DOHH2 (cell line): Measurements from ENCODE around the gene ARHGAP23.

ENCODE experiments used
- H3F3A ChIP-seq: fragments of 200-600 bp; sonication (generic), shearing (Covaris generic); 2 replicates; pipeline ENCODE4 v1.6.0; 2016; ENCODE audit warnings: antibody characterized with exemption, mild to moderate bottlenecking; ENCODE audit not compliant: control insufficient read depth, insufficient read depth
- H3K27ac ChIP-seq: fragments of 200-600 bp; sonication (generic); 2 replicates; pipeline ENCODE4 v1.5.1; 2014; ENCODE audit warnings: low read depth, mild to moderate bottlenecking, low read length, moderate library complexity
- H3K27me3 ChIP-seq: fragments of 200-600 bp; sonication (generic); 2 replicates; pipeline ENCODE4 v1.6.1; 2014; ENCODE audit warnings: mild to moderate bottlenecking, low read length, mixed read lengths; ENCODE audit not compliant: control insufficient read depth
- H3K36me3 ChIP-seq: fragments of 200-600 bp; sonication (generic); 2 replicates; pipeline ENCODE4 v1.6.1; 2014; ENCODE audit warnings: mild to moderate bottlenecking, low read length, moderate library complexity, mixed read lengths; ENCODE audit not compliant: control insufficient read depth
- H3K4me1 ChIP-seq: fragments of 200-600 bp; sonication (generic); 2 replicates; pipeline ENCODE4 v1.6.1; 2014; ENCODE audit warnings: mild to moderate bottlenecking, low read length, mixed read lengths; ENCODE audit not compliant: control insufficient read depth
- H3K4me2 ChIP-seq: fragments of 200-600 bp; sonication (generic); 2 replicates; pipeline ENCODE4 v1.6.0; 2014; ENCODE audit warnings: mild to moderate bottlenecking, low read length, moderate library complexity
- H3K4me3 ChIP-seq: fragments of 200-600 bp; sonication (generic); 2 replicates; pipeline ENCODE4 v1.5.1; 2014; ENCODE audit warnings: mild to moderate bottlenecking, low read length, mixed read lengths
- H3K79me2 ChIP-seq: fragments of 200-600 bp; sonication (generic); 2 replicates; pipeline ENCODE4 v1.6.1; 2014; ENCODE audit warnings: mild to moderate bottlenecking, low read length, mixed read lengths; ENCODE audit not compliant: control insufficient read depth
- H3K9me2 ChIP-seq: fragments of 200-600 bp; sonication (generic); replicated peaks from 2 replicates; pipeline ENCODE4 v1.6.1; 2014; ENCODE audit warnings: mild to moderate bottlenecking, low read length, mixed read lengths; ENCODE audit not compliant: control insufficient read depth
- H3K9me3 ChIP-seq: fragments of 200-600 bp; sonication (generic); 2 replicates; pipeline ENCODE4 v1.6.1; 2014; ENCODE audit warnings: antibody characterized with exemption, low read length, mixed read lengths; ENCODE audit not compliant: control insufficient read depth, insufficient read depth
- H4K20me1 ChIP-seq: fragments of 200-600 bp; sonication (generic); 2 replicates; pipeline ENCODE4 v1.6.0; 2014; ENCODE audit warnings: low read depth, mild to moderate bottlenecking, antibody characterized with exemption, low read length, moderate library complexity; ENCODE audit not compliant: control insufficient read depth, insufficient read depth
- EZH2phosphoT487 ChIP-seq: fragments of 200-600 bp; sonication (generic); IDR thresholded peaks from 2 replicates; pipeline ENCODE4 v1.6.1; 2017; ENCODE audit warnings: borderline replicate concordance, mild to moderate bottlenecking, antibody characterized with exemption, low read length, moderate library complexity, mixed read lengths
- TF ChIP-seq, protein P1 (sequence below): fragments of 200-600 bp; sonication (generic); IDR thresholded peaks from one replicate; pipeline ENCODE4 v1.5.1; 2014; ENCODE audit warnings: antibody characterized with exemption, mild to moderate bottlenecking, low read depth, low read length; ENCODE audit not compliant: poor library complexity, severe bottlenecking

ARHGAP23 gene

GRCh38 chr17:38533866-38534497, 105.7 kb downstream of the ARHGAP23 start:
- Histone ChIP-seq H3K27ac (no peak overlapping the region), H3K4me3 (no peak overlapping the region), H3K4me1 (no peaks in the 10 kb centered on the region), H3K9me3 (no peaks in the 10 kb centered on the region), H3K9me2 (no peaks in the 10 kb centered on the region), H3K79me2 (no peaks in the 10 kb centered on the region), H3K27me3 (peaks cover 13% of the 10 kb centered on the region), H3F3A (no peaks in the 10 kb centered on the region), H3K36me3 (no peaks in the 10 kb centered on the region), H4K20me1 (no peaks in the 10 kb centered on the region), H3K4me2 (no peak overlapping the region)
- no peak for TF ChIP-seq EZH2phosphoT487
- TF ChIP-seq, protein P1, sequence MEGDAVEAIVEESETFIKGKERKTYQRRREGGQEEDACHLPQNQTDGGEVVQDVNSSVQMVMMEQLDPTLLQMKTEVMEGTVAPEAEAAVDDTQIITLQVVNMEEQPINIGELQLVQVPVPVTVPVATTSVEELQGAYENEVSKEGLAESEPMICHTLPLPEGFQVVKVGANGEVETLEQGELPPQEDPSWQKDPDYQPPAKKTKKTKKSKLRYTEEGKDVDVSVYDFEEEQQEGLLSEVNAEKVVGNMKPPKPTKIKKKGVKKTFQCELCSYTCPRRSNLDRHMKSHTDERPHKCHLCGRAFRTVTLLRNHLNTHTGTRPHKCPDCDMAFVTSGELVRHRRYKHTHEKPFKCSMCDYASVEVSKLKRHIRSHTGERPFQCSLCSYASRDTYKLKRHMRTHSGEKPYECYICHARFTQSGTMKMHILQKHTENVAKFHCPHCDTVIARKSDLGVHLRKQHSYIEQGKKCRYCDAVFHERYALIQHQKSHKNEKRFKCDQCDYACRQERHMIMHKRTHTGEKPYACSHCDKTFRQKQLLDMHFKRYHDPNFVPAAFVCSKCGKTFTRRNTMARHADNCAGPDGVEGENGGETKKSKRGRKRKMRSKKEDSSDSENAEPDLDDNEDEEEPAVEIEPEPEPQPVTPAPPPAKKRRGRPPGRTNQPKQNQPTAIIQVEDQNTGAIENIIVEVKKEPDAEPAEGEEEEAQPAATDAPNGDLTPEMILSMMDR = no peak

DNA sequence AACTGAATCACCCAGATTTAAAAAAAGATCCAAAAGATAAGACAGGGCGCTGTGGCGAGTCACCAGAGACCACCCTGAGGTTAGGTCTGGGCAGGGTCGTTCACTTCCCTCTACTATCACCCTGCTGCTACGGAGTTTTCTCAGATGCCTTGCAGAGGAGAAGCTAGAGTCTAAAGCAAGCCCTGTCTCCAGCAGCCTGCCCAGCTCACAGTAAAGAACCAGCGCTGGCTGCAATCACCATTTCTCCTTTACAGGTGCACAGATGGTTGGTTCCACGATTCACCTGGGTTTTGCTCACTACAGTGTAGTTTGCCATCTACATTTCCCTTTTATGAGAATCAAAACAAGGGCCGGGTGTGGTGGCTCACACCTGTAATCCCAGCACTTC, 106.2 kb downstream of the ARHGAP23 start:
- no peaks in the 10 kb centered on the region for H3K36me3 ChIP-seq
- no peaks in the 10 kb centered on the region for H3K4me1 ChIP-seq
- H3K4me3 ChIP-seq = no peak overlapping the region
- H3K27ac ChIP-seq = no peak overlapping the region
- H3K79me2 ChIP-seq = no peaks in the 10 kb centered on the region
- H3K4me2 ChIP-seq = no peak overlapping the region
- TF ChIP-seq, protein P1 = no peak
- TF ChIP-seq EZH2phosphoT487 = no peak
- H3F3A ChIP-seq = no peaks in the 10 kb centered on the region
- no peaks in the 10 kb centered on the region for H3K9me2 ChIP-seq
- H3K9me3 ChIP-seq = no peaks in the 10 kb centered on the region
- peaks cover 17% of the 10 kb centered on the region for H3K27me3 ChIP-seq
- H4K20me1 ChIP-seq = no peaks in the 10 kb centered on the region

DNA sequence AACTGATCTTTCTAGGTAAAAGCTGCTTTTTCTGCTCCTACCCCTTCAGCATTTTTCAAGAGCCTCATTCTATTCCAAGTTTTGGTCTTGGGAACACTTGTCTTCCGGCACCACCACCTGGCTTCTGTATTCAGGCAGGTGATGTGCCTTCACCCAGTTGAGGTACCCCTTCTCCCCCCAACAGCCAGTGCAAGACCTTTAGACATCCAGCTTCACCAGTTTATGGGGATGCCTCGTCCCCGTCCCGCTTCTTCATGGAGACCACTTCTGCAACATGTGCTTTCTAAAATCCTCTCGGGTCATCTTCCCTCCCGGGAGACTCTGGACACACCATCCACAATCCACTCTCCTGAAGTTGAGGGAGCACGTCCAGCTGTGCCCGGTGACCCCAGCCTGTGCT, 107.6 kb downstream of the ARHGAP23 start:
- Histone ChIP-seq H3K4me1 (no peaks in the 10 kb centered on the region), H3K27me3 (peaks cover 13% of the 10 kb centered on the region), H3K79me2 (no peaks in the 10 kb centered on the region), H3K36me3 (no peaks in the 10 kb centered on the region), H3K4me3 (no peak overlapping the region), H3K9me3 (no peaks in the 10 kb centered on the region), H4K20me1 (no peaks in the 10 kb centered on the region), H3K27ac (no peak overlapping the region), H3K4me2 (no peak overlapping the region), H3F3A (no peaks in the 10 kb centered on the region), H3K9me2 (no peaks in the 10 kb centered on the region)
- TF ChIP-seq, protein P1 = no peak
- TF ChIP-seq EZH2phosphoT487 = no peak
